ENCODE measurements around the gene TTLL11.

The TTLL11 gene

DNA sequence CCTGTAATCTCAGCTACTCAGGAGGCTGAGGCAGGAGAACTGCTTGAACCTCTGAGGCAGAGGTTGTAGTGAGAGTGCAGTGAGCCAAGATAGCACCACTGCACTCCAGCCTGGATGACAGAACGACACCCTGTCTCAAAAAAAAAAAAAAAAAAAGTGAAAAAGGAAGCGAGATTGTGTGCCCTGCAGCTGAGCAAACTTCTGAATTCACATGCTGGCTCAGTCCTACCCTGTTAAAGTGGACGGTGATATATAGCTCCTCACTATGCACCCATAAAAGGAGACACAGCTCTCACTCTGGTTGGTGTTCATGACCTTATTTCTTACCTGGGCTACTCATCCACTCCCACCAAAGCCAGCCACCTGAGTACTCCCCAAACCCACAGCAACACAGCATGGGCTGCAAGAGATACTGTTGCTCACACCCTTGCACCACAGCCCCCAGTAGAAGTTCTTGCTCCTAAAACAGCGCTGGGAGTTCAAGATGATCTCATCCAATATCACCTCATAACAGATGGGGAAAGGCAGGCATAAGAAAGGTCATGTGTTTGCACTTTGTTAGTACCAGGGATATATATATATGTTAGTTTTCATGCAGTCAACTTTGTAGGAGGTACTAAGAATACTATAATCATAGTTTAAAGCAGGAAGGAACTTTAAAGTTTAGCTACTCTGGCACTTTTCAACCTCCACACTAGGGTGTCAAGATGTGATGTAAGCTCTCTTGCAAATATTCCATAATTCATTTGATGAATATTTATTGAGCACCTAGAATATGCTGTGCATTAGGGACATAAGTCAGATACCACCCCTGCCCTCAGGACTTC lies 4.0 kb downstream of the TTLL11 start:
- Histone ChIP-seq H3K27me3 (ENCODE audit: control insufficient read depth, insufficient read depth, low read length) (no peaks in the 10 kb centered on the region), H3K36me3 (ENCODE audit: control insufficient read depth, insufficient read depth, low read length) (no peaks in the 10 kb centered on the region), H3K4me1 (peaks cover 4% of the 10 kb centered on the region), H3K4me2 (ENCODE audit: low read length) (no peak overlapping the region), H3K9me3 (ENCODE audit: control insufficient read depth, low read length) (no peaks in the 10 kb centered on the region), H3K79me2 (peaks cover 26% of the 10 kb centered on the region), H3K9ac (no peak overlapping the region), H3K4me3 (ENCODE audit: low read depth, low read length) (no peak overlapping the region), H3K27ac (no peak overlapping the region), H2AFZ (no peak overlapping the region)
- TF ChIP-seq, protein P1, sequence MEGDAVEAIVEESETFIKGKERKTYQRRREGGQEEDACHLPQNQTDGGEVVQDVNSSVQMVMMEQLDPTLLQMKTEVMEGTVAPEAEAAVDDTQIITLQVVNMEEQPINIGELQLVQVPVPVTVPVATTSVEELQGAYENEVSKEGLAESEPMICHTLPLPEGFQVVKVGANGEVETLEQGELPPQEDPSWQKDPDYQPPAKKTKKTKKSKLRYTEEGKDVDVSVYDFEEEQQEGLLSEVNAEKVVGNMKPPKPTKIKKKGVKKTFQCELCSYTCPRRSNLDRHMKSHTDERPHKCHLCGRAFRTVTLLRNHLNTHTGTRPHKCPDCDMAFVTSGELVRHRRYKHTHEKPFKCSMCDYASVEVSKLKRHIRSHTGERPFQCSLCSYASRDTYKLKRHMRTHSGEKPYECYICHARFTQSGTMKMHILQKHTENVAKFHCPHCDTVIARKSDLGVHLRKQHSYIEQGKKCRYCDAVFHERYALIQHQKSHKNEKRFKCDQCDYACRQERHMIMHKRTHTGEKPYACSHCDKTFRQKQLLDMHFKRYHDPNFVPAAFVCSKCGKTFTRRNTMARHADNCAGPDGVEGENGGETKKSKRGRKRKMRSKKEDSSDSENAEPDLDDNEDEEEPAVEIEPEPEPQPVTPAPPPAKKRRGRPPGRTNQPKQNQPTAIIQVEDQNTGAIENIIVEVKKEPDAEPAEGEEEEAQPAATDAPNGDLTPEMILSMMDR (IDR thresholded peaks at IDR 0.05) = no peak

DNA sequence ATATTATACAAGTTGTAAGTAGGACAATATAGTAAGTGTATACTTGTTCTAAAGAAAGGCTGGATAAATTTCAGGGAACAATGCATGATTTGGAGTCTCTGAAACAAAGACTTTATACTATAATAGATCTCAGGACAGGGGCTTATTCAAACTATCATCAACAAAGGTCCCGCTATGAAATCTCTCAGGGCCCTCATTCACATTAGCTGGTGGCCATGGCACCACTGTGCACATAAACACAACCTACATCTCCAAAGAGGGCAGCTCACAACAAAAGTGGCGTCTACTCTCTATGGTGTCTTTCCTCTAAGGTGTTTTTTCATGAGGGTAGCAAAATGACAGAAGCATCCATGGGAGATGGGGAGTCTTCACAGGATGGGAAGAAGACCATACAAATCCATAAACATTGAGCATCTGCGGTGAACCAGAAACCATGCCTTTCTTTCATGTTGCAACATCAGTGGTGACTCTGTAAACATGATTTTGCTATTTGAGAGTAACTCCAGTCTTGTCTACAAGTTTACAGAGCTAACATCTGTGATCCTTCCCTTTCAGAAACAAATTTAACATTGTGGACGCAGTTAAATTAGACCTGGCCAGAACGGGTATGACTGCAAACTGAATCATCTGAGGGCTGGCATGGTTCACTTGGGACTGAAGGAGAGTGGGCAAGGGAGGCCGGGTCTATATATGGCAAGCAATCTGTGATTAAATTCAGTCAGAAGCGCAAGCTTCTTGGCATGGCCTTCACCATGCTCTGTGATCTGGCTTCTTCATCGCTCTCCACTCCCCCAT lies 5.5 kb downstream of the TTLL11 start:
- no peak overlapping the region for H3K4me3 ChIP-seq (ENCODE audit: low read depth, low read length)
- H3K36me3 ChIP-seq (ENCODE audit: control insufficient read depth, insufficient read depth, low read length) = no peaks in the 10 kb centered on the region
- TF ChIP-seq, protein P1 (IDR thresholded peaks at IDR 0.05) = no peak
- peaks cover 4% of the 10 kb centered on the region for H3K4me1 ChIP-seq
- no peaks in the 10 kb centered on the region for H3K9me3 ChIP-seq (ENCODE audit: control insufficient read depth, low read length)
- no peak overlapping the region for H3K27ac ChIP-seq
- H2AFZ ChIP-seq = no peak overlapping the region
- no peak overlapping the region for H3K9ac ChIP-seq
- peaks cover 26% of the 10 kb centered on the region for H3K79me2 ChIP-seq
- no peak overlapping the region for H3K4me2 ChIP-seq (ENCODE audit: low read length)
- no peaks in the 10 kb centered on the region for H3K27me3 ChIP-seq (ENCODE audit: control insufficient read depth, insufficient read depth, low read length)

DNA sequence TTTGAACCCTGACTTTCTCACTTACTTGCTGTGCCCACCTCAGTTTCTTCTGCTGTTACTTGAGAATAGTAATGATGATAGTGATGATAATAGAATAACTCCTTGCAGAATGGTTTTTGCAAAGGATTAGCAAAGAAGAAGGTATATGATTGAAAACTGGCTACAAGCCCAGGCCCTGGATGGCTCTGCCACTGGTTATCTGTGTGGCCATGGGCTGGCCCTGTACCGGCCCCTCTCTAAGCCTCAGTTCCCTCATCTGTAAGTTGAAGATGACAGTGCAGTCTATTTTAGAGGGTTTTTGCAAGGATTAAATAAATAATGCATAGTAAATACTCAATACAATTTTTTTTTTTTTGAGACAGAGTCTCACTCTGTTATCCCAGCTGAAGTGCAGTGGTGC lies 6.2 kb downstream of the TTLL11 start:
- no peak overlapping the region for H3K27ac ChIP-seq
- no peak overlapping the region for H3K4me3 ChIP-seq (ENCODE audit: low read depth, low read length)
- no peak overlapping the region for H3K4me2 ChIP-seq (ENCODE audit: low read length)
- H3K27me3 ChIP-seq (ENCODE audit: control insufficient read depth, insufficient read depth, low read length) = no peaks in the 10 kb centered on the region
- H3K9ac ChIP-seq = no peak overlapping the region
- H3K9me3 ChIP-seq (ENCODE audit: control insufficient read depth, low read length) = no peaks in the 10 kb centered on the region
- H3K36me3 ChIP-seq (ENCODE audit: control insufficient read depth, insufficient read depth, low read length) = no peaks in the 10 kb centered on the region
- peaks cover 18% of the 10 kb centered on the region for H3K79me2 ChIP-seq
- TF ChIP-seq, protein P1 (IDR thresholded peaks at IDR 0.05) = no peak
- no peak overlapping the region for H2AFZ ChIP-seq
- peaks cover 4% of the 10 kb centered on the region for H3K4me1 ChIP-seq

DNA sequence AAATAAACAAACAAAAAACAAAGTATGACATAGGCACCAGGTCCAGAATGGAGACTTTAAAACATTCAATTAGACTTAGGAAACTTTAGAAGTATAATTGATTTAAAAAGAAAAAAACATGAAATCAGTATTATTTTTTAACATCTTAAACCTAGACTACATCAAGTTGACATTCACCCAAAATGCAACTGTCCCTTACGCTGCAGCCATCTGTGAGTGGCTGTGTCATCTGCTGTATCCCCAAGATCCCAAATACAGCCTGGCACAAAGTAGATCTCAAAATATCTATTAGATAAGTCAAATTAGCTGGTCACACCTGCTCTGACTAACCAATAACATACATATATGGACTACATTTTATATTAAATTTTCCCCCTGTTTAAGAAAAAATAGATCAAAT lies 7.8 kb downstream of the TTLL11 start:
- no peak overlapping the region for H3K4me3 ChIP-seq (ENCODE audit: low read depth, low read length)
- no peaks in the 10 kb centered on the region for H3K36me3 ChIP-seq (ENCODE audit: control insufficient read depth, insufficient read depth, low read length)
- H3K4me2 ChIP-seq (ENCODE audit: low read length) = no peak overlapping the region
- H3K79me2 ChIP-seq = peaks cover 2% of the 10 kb centered on the region
- H3K27ac ChIP-seq = no peak overlapping the region
- no peak overlapping the region for H3K9ac ChIP-seq
- H3K4me1 ChIP-seq = no peaks in the 10 kb centered on the region
- H2AFZ ChIP-seq = no peak overlapping the region
- TF ChIP-seq, protein P1 (IDR thresholded peaks at IDR 0.05) = no peak
- no peaks in the 10 kb centered on the region for H3K9me3 ChIP-seq (ENCODE audit: control insufficient read depth, low read length)
- H3K27me3 ChIP-seq (ENCODE audit: control insufficient read depth, insufficient read depth, low read length) = no peaks in the 10 kb centered on the region
